ENCODE measurements around the gene NR3C2. TPM values are rescaled to one million over a fixed set of nuclear protein-coding genes. Genes with fewer than 3 reads are reported as not detected.
"Not testable (repeated sequence)": the region's sequence is repeated elsewhere in the genome, so short reads cannot be mapped to it uniquely, and the experiment has no call there.

NR3C2 gene
- total RNA-seq, 1 donor from 2014 or later: 31.4 TPM

DNA sequence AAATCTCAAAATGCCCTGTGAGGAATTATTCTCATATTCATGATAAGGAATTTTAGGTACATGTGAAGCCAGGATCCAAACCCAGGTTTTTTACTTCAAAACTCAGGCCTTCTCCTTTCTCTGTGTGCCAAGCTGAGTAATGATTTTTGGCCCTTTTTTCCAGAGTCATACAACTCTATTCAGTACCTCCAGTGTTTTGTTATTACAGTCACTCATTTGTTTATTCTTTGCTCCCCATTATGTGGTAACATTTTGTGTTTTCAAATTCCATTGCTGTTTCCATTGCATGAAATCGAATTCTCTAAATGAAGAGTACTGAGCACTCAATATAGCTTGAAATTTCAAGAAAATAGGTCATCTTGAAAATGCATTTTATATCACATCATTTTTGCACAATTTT is 315.4 kb downstream of the NR3C2 start:
- H3K27me3 ChIP-seq (ENCODE audit: low read depth): no peaks in the 10 kb centered on the region
- TF ChIP-seq, protein P1, sequence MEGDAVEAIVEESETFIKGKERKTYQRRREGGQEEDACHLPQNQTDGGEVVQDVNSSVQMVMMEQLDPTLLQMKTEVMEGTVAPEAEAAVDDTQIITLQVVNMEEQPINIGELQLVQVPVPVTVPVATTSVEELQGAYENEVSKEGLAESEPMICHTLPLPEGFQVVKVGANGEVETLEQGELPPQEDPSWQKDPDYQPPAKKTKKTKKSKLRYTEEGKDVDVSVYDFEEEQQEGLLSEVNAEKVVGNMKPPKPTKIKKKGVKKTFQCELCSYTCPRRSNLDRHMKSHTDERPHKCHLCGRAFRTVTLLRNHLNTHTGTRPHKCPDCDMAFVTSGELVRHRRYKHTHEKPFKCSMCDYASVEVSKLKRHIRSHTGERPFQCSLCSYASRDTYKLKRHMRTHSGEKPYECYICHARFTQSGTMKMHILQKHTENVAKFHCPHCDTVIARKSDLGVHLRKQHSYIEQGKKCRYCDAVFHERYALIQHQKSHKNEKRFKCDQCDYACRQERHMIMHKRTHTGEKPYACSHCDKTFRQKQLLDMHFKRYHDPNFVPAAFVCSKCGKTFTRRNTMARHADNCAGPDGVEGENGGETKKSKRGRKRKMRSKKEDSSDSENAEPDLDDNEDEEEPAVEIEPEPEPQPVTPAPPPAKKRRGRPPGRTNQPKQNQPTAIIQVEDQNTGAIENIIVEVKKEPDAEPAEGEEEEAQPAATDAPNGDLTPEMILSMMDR (IDR thresholded peaks at IDR 0.05): no peak
- H3K4me3 ChIP-seq: no peak overlapping the region
- H3K27ac ChIP-seq: no peak overlapping the region
- no peaks in the 10 kb centered on the region for H3K36me3 ChIP-seq
- intact Hi-C loops (cut with DNase I): no loop called here
- DNase-seq: no peak
- no peaks in the 10 kb centered on the region for H3K4me1 ChIP-seq
- ATAC-seq: no peak
- H3K9me3 ChIP-seq: peaks cover 27% of the 10 kb centered on the region

DNA sequence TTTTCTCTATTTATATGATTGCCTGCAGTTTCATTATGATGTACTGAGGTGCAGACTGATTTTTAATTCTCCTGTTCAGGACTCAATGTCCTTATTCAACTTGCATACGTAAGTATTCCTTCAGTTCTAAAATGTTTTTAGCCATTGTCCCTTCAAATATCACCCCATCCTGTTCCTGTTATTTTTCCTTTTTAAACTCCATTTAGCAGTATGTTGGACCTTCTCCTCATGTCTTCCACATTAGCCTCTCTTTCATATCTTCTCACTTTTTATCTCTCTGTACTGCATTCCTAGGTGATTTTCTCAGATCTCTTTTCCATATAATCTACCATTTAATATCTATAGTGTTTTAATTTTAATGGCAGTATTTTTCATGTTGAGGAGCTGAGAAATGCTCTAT is 317.7 kb downstream of the NR3C2 start:
- Histone ChIP-seq H3K27me3 (ENCODE audit: low read depth) (no peaks in the 10 kb centered on the region), H3K27ac (no peak overlapping the region), H3K36me3 (peaks cover 7% of the 10 kb centered on the region), H3K4me3 (no peak overlapping the region), H3K9me3 (peaks cover 27% of the 10 kb centered on the region), H3K4me1 (no peaks in the 10 kb centered on the region)
- intact Hi-C loops (cut with DNase I): no loop called here
- ATAC-seq: no peak
- TF ChIP-seq, protein P1 (IDR thresholded peaks at IDR 0.05): no peak
- no peak for DNase-seq

DNA sequence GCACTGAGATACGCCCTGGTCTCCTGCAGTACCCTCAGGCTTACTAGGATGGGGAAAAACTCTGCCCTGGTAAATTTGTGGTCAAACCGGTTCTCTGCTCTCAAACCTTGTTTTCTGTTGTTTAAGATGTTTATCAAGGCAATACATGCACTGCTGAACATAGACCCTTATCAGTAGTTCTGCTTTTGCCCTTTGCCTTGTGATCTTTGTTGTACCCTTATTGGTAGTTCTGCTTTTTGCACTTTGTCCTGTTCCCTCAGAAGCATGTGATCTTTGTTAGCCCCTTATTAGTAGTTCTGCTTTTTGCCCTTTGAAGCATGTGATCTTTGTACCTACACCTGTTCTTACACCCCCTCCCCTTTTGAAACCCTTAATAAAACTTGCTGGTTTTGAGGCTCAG is 319.1 kb downstream of the NR3C2 start:
- H3K36me3 ChIP-seq: peaks cover 16% of the 10 kb centered on the region
- H3K4me3 ChIP-seq; H3K4me1 ChIP-seq; H3K27ac ChIP-seq; DNase-seq; intact Hi-C loops (cut with DNase I); H3K27me3 ChIP-seq (ENCODE audit: low read depth); ATAC-seq: not testable (repeated sequence)
- peaks cover 27% of the 10 kb centered on the region for H3K9me3 ChIP-seq

DNA sequence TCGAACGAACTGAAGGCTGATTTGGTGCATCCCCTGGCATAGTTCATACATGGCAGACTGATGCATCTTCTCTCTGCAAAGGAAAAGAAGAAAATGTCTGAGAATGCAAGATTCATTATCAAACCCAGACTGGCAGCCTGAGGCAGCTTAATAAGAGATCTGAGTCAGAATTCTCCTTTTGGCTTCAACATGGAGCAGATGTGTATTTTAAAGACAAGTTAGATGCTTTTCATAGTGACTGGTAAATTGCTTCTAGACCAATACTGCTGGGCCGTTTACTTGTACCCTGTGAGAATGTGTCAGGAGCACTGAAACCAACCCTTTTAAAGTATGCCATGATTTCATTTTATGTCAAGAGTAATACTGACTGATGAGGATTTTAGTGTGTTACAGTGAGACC is 322.0 kb downstream of the NR3C2 start:
- H3K27me3 ChIP-seq (ENCODE audit: low read depth): no peaks in the 10 kb centered on the region
- H3K27ac ChIP-seq: no peak overlapping the region
- peaks cover 25% of the 10 kb centered on the region for H3K9me3 ChIP-seq
- H3K4me3 ChIP-seq: no peak overlapping the region
- TF ChIP-seq, protein P1 (IDR thresholded peaks at IDR 0.05): no peak
- DNase-seq (no peak), ATAC-seq (no peak)
- H3K4me1 ChIP-seq: no peaks in the 10 kb centered on the region
- intact Hi-C loops (cut with DNase I): no loop called here
- H3K36me3 ChIP-seq: peaks cover 16% of the 10 kb centered on the region

DNA sequence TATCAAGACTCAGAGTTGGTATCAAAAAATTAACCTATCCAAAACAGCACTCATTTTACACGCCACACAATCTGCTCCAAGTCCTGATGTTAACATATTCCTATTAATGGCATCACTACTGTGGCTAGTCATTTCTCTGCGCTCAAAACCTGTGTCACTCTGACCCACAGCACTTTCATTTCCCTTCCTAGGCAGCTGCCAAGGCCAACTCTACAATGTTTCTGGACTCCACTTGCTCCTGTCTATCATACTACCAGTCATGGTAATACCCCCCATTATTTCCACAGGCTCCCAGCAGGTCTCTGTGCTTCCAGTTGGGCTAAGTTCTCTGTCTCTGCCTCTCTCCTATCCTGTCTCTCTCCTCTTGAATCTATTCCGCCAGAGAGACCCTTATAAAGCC is 323.6 kb downstream of the NR3C2 start:
- TF ChIP-seq, protein P1 (IDR thresholded peaks at IDR 0.05): no peak
- ATAC-seq: no peak

DNA sequence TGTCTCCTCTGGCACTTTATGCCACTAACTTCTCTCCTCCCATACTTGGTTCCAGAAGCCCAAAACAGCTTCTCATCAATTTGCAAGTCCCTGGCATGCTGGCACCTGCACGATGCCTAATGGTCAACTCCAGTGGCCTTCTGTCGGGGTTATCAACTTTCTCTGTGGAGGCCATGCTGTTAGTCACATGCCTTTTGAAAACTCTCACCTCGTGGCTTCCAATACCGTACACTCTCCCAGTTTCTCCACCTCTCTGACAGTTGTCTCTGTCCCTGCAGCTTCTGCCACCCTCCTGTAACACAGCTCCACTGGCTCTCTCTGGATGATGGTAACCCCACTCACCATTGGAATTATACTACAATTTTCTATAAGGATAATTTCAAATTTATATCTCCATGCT is 324.0 kb downstream of the NR3C2 start:
- peaks cover 5% of the 10 kb centered on the region for H3K9me3 ChIP-seq
- DNase-seq (no peak), ATAC-seq (no peak)
- no peaks in the 10 kb centered on the region for H3K4me1 ChIP-seq
- H3K27ac ChIP-seq: no peak overlapping the region
- TF ChIP-seq, protein P1 (IDR thresholded peaks at IDR 0.05): no peak
- peaks cover 28% of the 10 kb centered on the region for H3K36me3 ChIP-seq
- intact Hi-C loops (cut with DNase I): no loop called here
- H3K27me3 ChIP-seq (ENCODE audit: low read depth): no peaks in the 10 kb centered on the region
- no peak overlapping the region for H3K4me3 ChIP-seq

More for the DNA sequence above, 323.6 kb downstream of the NR3C2 start:
- Histone ChIP-seq H3K36me3 (peaks cover 24% of the 10 kb centered on the region), H3K27ac (no peak overlapping the region), H3K4me3 (no peak overlapping the region), H3K27me3 (ENCODE audit: low read depth) (no peaks in the 10 kb centered on the region), H3K9me3 (peaks cover 9% of the 10 kb centered on the region), H3K4me1 (no peaks in the 10 kb centered on the region)
- no peak for DNase-seq
- intact Hi-C loops (cut with DNase I): no loop called here

Measured in lower lobe of right lung (tissue), 2 donors.